ENCODE results near the gene MRPL55.

GRCh38 chr1:228148935-228149405, 39.9 kb upstream of the MRPL55 start:
- TF ChIP-seq CTCF (conservative IDR thresholded peaks at IDR 0.05 in 1 of 2, IDR thresholded peaks at IDR 0.05 in 1 of 2; ENCODE audit: extremely low read depth in 1 of 2, insufficient read depth in 1 of 2, low read depth in 1 of 2, low read length in 2 of 2) (no peak), EZH2 (IDR thresholded peaks at IDR 0.05; ENCODE audit: borderline replicate concordance, low read length) (no peak)
